Mononuclear cell (primary cell): ENCODE measurements around the gene RNF144A. TPM values are rescaled to one million over a fixed set of nuclear protein-coding genes. Genes with fewer than 3 reads are reported as not detected.

Source experiments
- H3K27me3 ChIP-seq: 2 replicates; pipeline ENCODE4 v1.6.0; 2011; ENCODE audit warnings: low read length, control low read depth; ENCODE audit not compliant: insufficient read depth
- H3K4me1 ChIP-seq: 2 replicates; pipeline ENCODE4 v1.5.1; 2011; ENCODE audit warnings: mild to moderate bottlenecking, low read length, control low read depth; ENCODE audit not compliant: insufficient read depth
- H3K4me3 ChIP-seq: 2 replicates; pipeline ENCODE4 v1.5.1; 2011; ENCODE audit warnings: mild to moderate bottlenecking, low read length, moderate library complexity
- H3K9me3 ChIP-seq: 2 replicates; pipeline ENCODE4 v1.5.1; 2011; ENCODE audit warnings: low read depth, mild to moderate bottlenecking, control low read depth, low read length
- total RNA-seq: library from RNA; depleted of rRNA; stranded (reverse); fragments of >200 nt; gene quantifications from one replicate; pipeline ENCODE4 v1.2.3, GENCODE V29; 2012

The RNF144A gene
- total RNA-seq, 1 donor, result 22.8 TPM

GRCh38 chr2:7048762-7049294 lies 131.6 kb downstream of the RNF144A start:
- H3K9me3 ChIP-seq, result no peaks in the 10 kb centered on the region
- peaks cover 8% of the 10 kb centered on the region for H3K4me1 ChIP-seq
- no peak overlapping the region for H3K4me3 ChIP-seq

GRCh38 chr2:7052404-7052803 lies 135.2 kb downstream of the RNF144A start:
- Histone ChIP-seq H3K9me3 (no peaks in the 10 kb centered on the region), H3K27me3 (no peaks in the 10 kb centered on the region), H3K4me1 (peaks cover 19% of the 10 kb centered on the region), H3K4me3 (no peak overlapping the region)

More at GRCh38 chr2:7048762-7049294, 131.6 kb downstream of the RNF144A start:
- no peaks in the 10 kb centered on the region for H3K27me3 ChIP-seq

DNA sequence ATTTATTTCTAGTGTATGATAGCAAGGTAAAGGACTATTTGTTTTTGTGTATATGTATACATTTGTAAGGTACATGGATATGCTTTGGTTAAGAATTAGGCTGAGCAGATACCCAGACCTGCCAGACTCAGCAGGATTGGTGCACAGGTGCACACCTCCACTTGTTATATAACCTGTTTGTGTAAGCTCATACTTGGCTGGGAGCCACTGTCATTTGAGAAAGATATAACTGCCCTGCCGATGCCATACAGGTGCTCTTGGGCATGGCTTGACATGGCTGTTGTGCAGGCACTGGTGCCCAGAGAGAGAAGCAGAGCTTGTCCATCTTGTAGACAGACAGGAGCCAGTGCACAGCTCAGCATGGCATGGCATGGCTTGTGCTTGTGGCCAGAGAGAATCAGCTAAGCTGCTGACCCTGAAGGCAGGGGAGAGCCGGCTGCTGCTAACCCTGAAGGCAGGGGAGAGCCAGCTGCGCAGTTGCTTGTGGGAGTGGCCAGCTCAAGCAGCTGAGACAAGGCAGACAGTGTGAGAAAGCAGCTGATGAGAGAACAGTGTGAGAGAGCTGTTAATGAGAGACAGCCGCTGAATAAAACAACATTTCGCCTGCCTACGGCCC lies 136.5 kb downstream of the RNF144A start:
- no peaks in the 10 kb centered on the region for H3K9me3 ChIP-seq
- no peaks in the 10 kb centered on the region for H3K27me3 ChIP-seq
- no peak overlapping the region for H3K4me3 ChIP-seq
- H3K4me1 ChIP-seq, result peaks cover 29% of the 10 kb centered on the region

DNA sequence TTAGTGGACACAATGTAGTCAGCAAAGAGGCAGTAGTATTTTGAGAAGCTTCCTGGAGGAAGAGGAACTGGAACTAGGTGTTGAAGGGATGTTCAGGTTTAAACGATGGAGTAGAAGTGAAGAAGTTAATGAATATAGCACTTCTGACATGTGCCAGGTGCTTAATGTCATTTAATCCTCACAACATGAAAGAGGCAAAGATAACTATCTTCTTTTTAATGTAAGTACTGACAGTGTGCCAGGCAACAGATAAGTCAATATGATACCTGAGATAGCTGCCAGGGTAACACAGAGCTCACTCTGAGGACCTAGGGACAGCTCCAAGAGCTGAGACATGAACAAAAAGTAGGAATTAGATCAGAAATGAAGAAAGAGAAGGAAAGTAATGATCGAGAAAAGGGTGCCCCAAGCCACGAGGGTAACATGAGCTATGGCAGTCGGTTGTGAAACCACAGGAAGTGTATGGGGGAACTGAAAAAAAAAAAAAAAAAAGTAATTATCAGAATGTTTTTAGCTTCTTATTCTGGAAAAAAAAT lies 140.7 kb downstream of the RNF144A start:
- Histone ChIP-seq H3K4me3 (no peak overlapping the region), H3K9me3 (no peaks in the 10 kb centered on the region), H3K27me3 (no peaks in the 10 kb centered on the region), H3K4me1 (peaks cover 32% of the 10 kb centered on the region)

- peaks cover 32% of the 10 kb centered on the region for H3K4me1 ChIP-seq
- H3K9me3 ChIP-seq, result peaks cover 7% of the 10 kb centered on the region
- H3K27me3 ChIP-seq, result no peaks in the 10 kb centered on the region
- no peak overlapping the region for H3K4me3 ChIP-seq
These were observed 142.9 kb downstream of the RNF144A start for GRCh38 chr2:7060156-7060555.

DNA sequence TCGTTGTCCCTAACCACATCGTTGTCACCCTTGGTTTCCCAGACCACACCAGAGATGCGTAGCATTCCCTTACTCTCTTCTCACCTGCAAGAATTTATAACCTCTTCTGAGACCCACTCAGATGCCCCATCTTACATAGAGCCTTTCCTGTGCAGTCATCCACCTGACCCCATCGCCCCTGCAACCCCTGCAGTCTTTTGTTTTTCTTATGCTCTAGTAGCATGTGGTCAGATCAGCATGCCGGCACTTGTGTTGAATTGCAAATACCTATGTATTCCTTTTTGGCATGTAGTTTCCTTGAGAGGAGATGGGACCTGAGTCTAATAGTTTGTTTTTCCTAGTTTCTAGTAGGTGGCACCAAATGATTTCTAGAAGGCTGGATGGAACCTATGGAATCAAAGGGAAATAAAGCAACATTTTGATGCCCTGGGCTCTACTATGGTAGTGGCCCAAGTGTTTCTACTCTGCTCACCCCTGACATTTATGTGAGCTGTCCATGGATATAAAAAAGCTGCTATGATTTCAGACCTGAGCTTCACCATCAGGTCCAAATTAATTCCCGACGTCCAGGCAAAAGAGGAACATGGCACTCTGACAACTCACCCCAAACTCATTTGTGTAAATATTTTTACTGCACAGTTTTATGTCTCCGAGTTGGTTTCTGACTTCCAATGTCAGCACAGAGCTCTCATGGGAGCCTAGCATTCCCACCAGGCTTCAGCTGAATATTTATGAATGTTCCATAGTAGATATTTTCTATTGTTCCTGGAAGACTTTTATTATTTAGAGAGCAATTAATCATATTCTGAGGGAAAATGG lies 143.6 kb downstream of the RNF144A start:
- H3K9me3 ChIP-seq, result peaks cover 7% of the 10 kb centered on the region
- H3K4me3 ChIP-seq, result no peak overlapping the region
- peaks cover 32% of the 10 kb centered on the region for H3K4me1 ChIP-seq
- H3K27me3 ChIP-seq, result no peaks in the 10 kb centered on the region

- Histone ChIP-seq H3K4me3 (no peak overlapping the region), H3K27me3 (no peaks in the 10 kb centered on the region), H3K4me1 (peaks cover 31% of the 10 kb centered on the region), H3K9me3 (peaks cover 7% of the 10 kb centered on the region)
These were observed 144.2 kb downstream of the RNF144A start for GRCh38 chr2:7061450-7061789.

- Histone ChIP-seq H3K27me3 (no peaks in the 10 kb centered on the region), H3K4me1 (peaks cover 26% of the 10 kb centered on the region), H3K4me3 (no peak overlapping the region), H3K9me3 (peaks cover 7% of the 10 kb centered on the region)
These were observed 144.7 kb downstream of the RNF144A start for GRCh38 chr2:7061921-7062320.

DNA sequence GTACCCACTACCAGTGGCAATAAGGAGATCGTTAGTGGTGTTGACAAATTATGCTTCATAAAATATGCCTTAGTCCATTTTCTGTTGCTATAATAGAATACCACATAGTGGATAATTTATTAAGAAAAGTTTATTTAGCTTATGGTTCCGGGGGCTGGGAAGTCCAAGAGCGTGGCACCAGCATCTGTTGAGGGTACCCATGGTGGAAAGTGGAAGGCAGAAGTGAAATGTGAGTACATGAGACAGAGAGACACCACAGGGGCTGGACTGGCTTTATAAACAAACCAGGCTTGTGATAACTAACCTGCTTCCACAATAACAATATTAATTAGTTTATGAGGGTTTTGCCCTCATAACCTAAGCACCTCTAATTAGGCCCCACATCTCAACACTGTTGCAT lies 146.6 kb downstream of the RNF144A start:
- H3K4me1 ChIP-seq, result peaks cover 11% of the 10 kb centered on the region
- no peak overlapping the region for H3K4me3 ChIP-seq
- peaks cover 7% of the 10 kb centered on the region for H3K9me3 ChIP-seq
- no peaks in the 10 kb centered on the region for H3K27me3 ChIP-seq

- H3K4me3 ChIP-seq, result no peak overlapping the region
- H3K9me3 ChIP-seq, result peaks cover 2% of the 10 kb centered on the region
- H3K4me1 ChIP-seq, result peaks cover 20% of the 10 kb centered on the region
- H3K27me3 ChIP-seq, result no peaks in the 10 kb centered on the region
These were observed 151.2 kb downstream of the RNF144A start for GRCh38 chr2:7068457-7068856.

GRCh38 chr2:7070483-7070882 lies 153.3 kb downstream of the RNF144A start:
- Histone ChIP-seq H3K4me1 (peaks cover 23% of the 10 kb centered on the region), H3K27me3 (no peaks in the 10 kb centered on the region), H3K4me3 (no peak overlapping the region), H3K9me3 (no peaks in the 10 kb centered on the region)

GRCh38 chr2:7071154-7071553 lies 153.9 kb downstream of the RNF144A start:
- Histone ChIP-seq H3K27me3 (no peaks in the 10 kb centered on the region), H3K4me3 (no peak overlapping the region), H3K9me3 (no peaks in the 10 kb centered on the region), H3K4me1 (peaks cover 28% of the 10 kb centered on the region)

GRCh38 chr2:7071916-7072556 lies 154.8 kb downstream of the RNF144A start:
- no peak overlapping the region for H3K4me3 ChIP-seq
- peaks cover 28% of the 10 kb centered on the region for H3K4me1 ChIP-seq
- H3K27me3 ChIP-seq, result no peaks in the 10 kb centered on the region
- H3K9me3 ChIP-seq, result no peaks in the 10 kb centered on the region

GRCh38 chr2:7073901-7074300 lies 156.7 kb downstream of the RNF144A start:
- Histone ChIP-seq H3K4me1 (peaks cover 28% of the 10 kb centered on the region), H3K4me3 (no peak overlapping the region), H3K9me3 (no peaks in the 10 kb centered on the region), H3K27me3 (no peaks in the 10 kb centered on the region)

DNA sequence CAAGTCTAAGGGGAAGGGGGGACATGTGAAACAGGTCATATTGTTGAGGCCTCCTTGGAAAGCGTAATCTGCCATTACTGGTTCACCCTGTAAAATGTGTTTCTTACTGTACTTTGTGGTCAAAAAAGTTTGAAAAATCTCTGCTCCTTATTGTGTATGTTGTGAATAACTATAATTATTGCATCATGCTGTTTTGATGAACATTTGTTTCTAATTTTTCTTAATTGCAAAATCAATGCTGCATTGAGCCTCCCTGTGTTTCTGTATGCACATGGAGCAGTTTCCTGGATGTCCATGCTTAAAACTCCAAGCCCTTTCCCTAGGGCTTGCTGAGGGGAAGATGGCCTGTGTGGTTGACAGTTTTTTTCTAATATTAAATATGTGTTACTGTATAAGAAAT lies 158.6 kb downstream of the RNF144A start:
- no peaks in the 10 kb centered on the region for H3K27me3 ChIP-seq
- no peaks in the 10 kb centered on the region for H3K9me3 ChIP-seq
- H3K4me3 ChIP-seq, result no peak overlapping the region
- H3K4me1 ChIP-seq, result peaks cover 28% of the 10 kb centered on the region
